HepG2 (cell line): Measurements from ENCODE around the gene PXT1. TPM values are rescaled to one million over a fixed set of nuclear protein-coding genes. Genes with fewer than 3 reads are reported as not detected.

ENCODE experiments used
- EED ChIP-seq: sonication (generic); formaldehyde crosslinking; IDR thresholded peaks from 2 replicates; pipeline ENCODE4 v1.5.0; 2020; ENCODE audit warnings: mild to moderate bottlenecking, missing genetic modification reagents
- NFE2L2 ChIP-seq: fragments of 150-350 bp; IDR thresholded peaks from 2 replicates; pipeline ENCODE4 v1.6.1; 2014; ENCODE audit warnings: low read length
- PITX1 ChIP-seq: sonication (generic); formaldehyde crosslinking; IDR thresholded peaks from 2 replicates; pipeline ENCODE4 v1.5.1; 2020; ENCODE audit warnings: mild to moderate bottlenecking, missing genetic modification reagents
- ZIK1 ChIP-seq: sonication (generic); formaldehyde crosslinking; IDR thresholded peaks from 2 replicates; pipeline ENCODE4 v1.5.0; 2020; ENCODE audit warnings: mild to moderate bottlenecking, low read depth, missing genetic modification reagents, borderline replicate concordance
- ZNF180 ChIP-seq: sonication (generic); formaldehyde crosslinking; IDR thresholded peaks from 2 replicates; pipeline ENCODE4 v1.4.0; 2020; ENCODE audit warnings: low read depth, missing genetic modification reagents, borderline replicate concordance
- ZNF737 ChIP-seq: sonication (generic); formaldehyde crosslinking; IDR thresholded peaks from 2 replicates; pipeline ENCODE4 v1.5.0; 2020; ENCODE audit warnings: missing genetic modification reagents, mild to moderate bottlenecking, borderline replicate concordance
- polyA plus RNA-seq, 8 experiments: library from polyadenylated mRNA; depleted of rRNA in 3 of 8; stranded (reverse) in 7 of 8; unstranded in 1 of 8; fragments of >200 nt; fragmentation: Illumina TruSeq in 4 of 8; extraction: Trizol in 4 of 8; gene quantifications; 2 replicates each; pipeline versions ENCODE4 v1.2.1 to v1.2.3, GENCODE V29; 2011 to 2016; ENCODE audit warnings: low read depth in 4 of 8, missing spikeins in 1 of 8, mixed read lengths in 1 of 8; ENCODE audit not compliant: insufficient read depth in 1 of 8
- total RNA-seq, 5 experiments: library from RNA; depleted of rRNA; stranded (reverse); fragments of >200 nt; fragmentation: Illumina TruSeq; extraction: Trizol; gene quantifications; 2 replicates each; pipeline ENCODE4 v1.2.3, GENCODE V29; 2016; ENCODE audit warnings: low read depth in 1 of 5
- TF ChIP-seq, protein P1 (sequence below): sonication (generic); formaldehyde crosslinking; IDR thresholded peaks from 2 replicates; pipeline ENCODE4; 2020; ENCODE audit warnings: missing genetic modification reagents, mild to moderate bottlenecking, borderline replicate concordance
- TF ChIP-seq, protein P2 (sequence below): sonication (generic); formaldehyde crosslinking; IDR thresholded peaks from 2 replicates; pipeline ENCODE4 v1.5.0; 2020; ENCODE audit warnings: mild to moderate bottlenecking, missing genetic modification reagents
- TF ChIP-seq, protein P3 (sequence below): sonication (generic); formaldehyde crosslinking; IDR thresholded peaks from 2 replicates; pipeline ENCODE4 v1.5.0; 2020; ENCODE audit warnings: missing genetic modification reagents
- TF ChIP-seq, protein P4 (sequence below): sonication (generic); formaldehyde crosslinking; IDR thresholded peaks from 2 replicates; pipeline ENCODE4 v1.4.0; 2020; ENCODE audit warnings: mild to moderate bottlenecking, missing genetic modification reagents, borderline replicate concordance
- TF ChIP-seq, protein P5 (sequence below): sonication (generic); formaldehyde crosslinking; IDR thresholded peaks from 2 replicates; pipeline ENCODE4 v1.4.0; 2020; ENCODE audit warnings: missing genetic modification reagents, mild to moderate bottlenecking, borderline replicate concordance

The PXT1 gene
- total and polyA plus RNA-seq, 2 of the 13 experiments (the other 11 are each of a cell fraction or from before 2014, with no cell fraction given), result 0.04 TPM; not detected in 1

DNA sequence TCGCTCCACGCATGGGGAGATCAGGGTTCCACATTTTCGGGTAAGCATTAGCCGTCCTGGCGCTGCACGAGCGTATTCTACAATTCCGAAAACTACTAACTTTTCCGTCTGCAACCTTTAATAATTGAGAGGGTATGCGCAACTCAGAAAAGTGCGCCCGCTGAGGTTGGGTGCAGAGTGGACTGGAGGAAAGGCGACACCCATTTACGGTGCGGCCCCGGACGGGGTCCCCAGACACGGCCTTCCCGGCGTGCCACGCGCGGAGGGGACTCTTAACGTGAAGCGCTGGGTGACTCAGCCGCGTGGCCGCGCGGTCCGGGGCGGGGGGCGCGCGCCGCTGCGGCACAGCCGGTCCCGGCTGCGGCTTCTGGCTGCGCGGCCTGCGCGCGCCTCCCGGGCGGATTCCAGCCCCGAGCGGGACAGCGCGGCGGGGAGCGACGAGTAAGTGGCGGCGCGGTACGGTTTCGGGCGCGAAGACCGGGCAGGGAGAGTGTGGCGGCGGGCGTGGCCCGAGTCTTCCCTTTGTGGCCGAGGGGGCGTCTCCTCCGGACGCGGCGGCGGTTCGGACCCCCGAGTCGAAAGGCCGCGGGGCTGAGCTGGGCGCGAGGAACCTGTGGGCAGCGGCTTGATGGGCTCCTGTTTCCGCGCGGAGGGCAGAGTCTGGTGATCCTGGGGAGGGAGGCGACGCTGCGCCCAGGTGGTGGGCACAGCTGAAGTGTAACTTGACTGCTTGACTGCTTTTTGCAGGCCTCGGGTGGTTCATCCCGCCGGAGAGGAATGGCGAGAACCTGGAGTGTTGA is at the start of gene PXT1, which contains the start of gene KCTD20 (continued):
- TF ChIP-seq, protein P1, sequence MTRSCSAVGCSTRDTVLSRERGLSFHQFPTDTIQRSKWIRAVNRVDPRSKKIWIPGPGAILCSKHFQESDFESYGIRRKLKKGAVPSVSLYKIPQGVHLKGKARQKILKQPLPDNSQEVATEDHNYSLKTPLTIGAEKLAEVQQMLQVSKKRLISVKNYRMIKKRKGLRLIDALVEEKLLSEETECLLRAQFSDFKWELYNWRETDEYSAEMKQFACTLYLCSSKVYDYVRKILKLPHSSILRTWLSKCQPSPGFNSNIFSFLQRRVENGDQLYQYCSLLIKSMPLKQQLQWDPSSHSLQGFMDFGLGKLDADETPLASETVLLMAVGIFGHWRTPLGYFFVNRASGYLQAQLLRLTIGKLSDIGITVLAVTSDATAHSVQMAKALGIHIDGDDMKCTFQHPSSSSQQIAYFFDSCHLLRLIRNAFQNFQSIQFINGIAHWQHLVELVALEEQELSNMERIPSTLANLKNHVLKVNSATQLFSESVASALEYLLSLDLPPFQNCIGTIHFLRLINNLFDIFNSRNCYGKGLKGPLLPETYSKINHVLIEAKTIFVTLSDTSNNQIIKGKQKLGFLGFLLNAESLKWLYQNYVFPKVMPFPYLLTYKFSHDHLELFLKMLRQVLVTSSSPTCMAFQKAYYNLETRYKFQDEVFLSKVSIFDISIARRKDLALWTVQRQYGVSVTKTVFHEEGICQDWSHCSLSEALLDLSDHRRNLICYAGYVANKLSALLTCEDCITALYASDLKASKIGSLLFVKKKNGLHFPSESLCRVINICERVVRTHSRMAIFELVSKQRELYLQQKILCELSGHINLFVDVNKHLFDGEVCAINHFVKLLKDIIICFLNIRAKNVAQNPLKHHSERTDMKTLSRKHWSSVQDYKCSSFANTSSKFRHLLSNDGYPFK (CRISPR knock-in tag), result peak; percentile 22; the same call in 1 of the 2 replicates
- TF ChIP-seq, protein P2, sequence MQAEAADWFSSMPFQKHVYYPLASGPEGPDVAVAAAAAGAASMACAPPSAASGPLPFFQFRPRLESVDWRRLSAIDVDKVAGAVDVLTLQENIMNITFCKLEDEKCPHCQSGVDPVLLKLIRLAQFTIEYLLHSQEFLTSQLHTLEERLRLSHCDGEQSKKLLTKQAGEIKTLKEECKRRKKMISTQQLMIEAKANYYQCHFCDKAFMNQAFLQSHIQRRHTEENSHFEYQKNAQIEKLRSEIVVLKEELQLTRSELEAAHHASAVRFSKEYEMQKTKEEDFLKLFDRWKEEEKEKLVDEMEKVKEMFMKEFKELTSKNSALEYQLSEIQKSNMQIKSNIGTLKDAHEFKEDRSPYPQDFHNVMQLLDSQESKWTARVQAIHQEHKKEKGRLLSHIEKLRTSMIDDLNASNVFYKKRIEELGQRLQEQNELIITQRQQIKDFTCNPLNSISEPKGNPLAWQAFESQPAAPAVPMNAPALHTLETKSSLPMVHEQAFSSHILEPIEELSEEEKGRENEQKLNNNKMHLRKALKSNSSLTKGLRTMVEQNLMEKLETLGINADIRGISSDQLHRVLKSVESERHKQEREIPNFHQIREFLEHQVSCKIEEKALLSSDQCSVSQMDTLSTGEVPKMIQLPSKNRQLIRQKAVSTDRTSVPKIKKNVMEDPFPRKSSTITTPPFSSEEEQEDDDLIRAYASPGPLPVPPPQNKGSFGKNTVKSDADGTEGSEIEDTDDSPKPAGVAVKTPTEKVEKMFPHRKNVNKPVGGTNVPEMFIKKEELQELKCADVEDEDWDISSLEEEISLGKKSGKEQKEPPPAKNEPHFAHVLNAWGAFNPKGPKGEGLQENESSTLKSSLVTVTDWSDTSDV (CRISPR knock-in tag), result no peak; the same call in 1 of the 2 replicates
- TF ChIP-seq PITX1 (CRISPR knock-in tag), result peak; percentile 47; the same call in 1 of the 2 replicates
- peak; percentile 92 for TF ChIP-seq EED (CRISPR knock-in tag)
- peak; percentile 96 for TF ChIP-seq ZIK1 (CRISPR knock-in tag)
- TF ChIP-seq, protein P3, sequence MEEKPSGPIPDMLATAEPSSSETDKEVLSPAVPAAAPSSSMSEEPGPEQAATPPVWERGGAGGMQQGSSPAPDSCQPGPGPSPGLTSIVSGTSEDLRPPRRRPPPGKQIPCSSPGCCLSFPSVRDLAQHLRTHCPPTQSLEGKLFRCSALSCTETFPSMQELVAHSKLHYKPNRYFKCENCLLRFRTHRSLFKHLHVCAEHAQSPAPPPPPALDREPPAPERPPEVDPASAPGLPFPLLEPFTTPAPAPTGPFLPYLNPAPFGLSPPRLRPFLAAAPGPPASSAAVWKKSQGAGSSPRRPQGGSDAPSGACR (CRISPR knock-in tag), result no peak; the same call in 1 of the 2 replicates
- TF ChIP-seq ZNF180 (CRISPR knock-in tag), result peak; percentile 90
- TF ChIP-seq ZNF737, result no peak
- TF ChIP-seq, protein P4, sequence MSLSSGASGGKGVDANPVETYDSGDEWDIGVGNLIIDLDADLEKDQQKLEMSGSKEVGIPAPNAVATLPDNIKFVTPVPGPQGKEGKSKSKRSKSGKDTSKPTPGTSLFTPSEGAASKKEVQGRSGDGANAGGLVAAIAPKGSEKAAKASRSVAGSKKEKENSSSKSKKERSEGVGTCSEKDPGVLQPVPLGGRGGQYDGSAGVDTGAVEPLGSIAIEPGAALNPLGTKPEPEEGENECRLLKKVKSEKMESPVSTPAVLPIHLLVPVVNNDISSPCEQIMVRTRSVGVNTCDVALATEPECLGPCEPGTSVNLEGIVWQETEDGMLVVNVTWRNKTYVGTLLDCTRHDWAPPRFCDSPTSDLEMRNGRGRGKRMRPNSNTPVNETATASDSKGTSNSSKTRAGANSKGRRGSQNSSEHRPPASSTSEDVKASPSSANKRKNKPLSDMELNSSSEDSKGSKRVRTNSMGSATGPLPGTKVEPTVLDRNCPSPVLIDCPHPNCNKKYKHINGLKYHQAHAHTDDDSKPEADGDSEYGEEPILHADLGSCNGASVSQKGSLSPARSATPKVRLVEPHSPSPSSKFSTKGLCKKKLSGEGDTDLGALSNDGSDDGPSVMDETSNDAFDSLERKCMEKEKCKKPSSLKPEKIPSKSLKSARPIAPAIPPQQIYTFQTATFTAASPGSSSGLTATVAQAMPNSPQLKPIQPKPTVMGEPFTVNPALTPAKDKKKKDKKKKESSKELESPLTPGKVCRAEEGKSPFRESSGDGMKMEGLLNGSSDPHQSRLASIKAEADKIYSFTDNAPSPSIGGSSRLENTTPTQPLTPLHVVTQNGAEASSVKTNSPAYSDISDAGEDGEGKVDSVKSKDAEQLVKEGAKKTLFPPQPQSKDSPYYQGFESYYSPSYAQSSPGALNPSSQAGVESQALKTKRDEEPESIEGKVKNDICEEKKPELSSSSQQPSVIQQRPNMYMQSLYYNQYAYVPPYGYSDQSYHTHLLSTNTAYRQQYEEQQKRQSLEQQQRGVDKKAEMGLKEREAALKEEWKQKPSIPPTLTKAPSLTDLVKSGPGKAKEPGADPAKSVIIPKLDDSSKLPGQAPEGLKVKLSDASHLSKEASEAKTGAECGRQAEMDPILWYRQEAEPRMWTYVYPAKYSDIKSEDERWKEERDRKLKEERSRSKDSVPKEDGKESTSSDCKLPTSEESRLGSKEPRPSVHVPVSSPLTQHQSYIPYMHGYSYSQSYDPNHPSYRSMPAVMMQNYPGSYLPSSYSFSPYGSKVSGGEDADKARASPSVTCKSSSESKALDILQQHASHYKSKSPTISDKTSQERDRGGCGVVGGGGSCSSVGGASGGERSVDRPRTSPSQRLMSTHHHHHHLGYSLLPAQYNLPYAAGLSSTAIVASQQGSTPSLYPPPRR, result peak; percentile 31; the same call in 1 of the 2 replicates
- TF ChIP-seq NFE2L2, result peak; percentile 28; the same call in 1 of the 2 replicates
- TF ChIP-seq, protein P5, sequence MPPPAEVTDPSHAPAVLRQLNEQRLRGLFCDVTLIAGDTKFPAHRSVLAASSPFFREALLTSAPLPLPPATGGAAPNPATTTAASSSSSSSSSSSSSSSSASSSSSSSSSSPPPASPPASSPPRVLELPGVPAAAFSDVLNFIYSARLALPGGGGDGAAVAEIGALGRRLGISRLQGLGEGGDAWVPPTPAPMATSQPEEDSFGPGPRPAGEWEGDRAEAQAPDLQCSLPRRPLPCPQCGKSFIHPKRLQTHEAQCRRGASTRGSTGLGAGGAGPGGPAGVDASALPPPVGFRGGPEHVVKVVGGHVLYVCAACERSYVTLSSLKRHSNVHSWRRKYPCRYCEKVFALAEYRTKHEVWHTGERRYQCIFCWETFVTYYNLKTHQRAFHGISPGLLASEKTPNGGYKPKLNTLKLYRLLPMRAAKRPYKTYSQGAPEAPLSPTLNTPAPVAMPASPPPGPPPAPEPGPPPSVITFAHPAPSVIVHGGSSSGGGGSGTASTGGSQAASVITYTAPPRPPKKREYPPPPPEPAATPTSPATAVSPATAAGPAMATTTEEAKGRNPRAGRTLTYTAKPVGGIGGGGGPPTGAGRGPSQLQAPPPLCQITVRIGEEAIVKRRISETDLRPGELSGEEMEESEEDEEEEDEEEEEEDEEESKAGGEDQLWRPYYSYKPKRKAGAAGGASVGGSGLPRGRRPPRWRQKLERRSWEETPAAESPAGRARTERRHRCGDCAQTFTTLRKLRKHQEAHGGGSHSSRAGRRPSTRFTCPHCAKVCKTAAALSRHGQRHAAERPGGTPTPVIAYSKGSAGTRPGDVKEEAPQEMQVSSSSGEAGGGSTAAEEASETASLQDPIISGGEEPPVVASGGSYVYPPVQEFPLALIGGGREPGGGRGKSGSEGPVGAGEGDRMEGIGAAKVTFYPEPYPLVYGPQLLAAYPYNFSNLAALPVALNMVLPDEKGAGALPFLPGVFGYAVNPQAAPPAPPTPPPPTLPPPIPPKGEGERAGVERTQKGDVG (CRISPR knock-in tag), result no peak
